GM21737 (cell line): ENCODE data around the gene CCDC97.
"Not testable (repeated sequence)": the region's sequence is repeated elsewhere in the genome, so short reads cannot be mapped to it uniquely, and the experiment has no call there.

Source experiments
- ATAC-seq: cut with Tn5 transposase; IDR thresholded peaks from one replicate; pipeline ENCODE4 v1.9.1; 2021; ENCODE audit warnings: mild to moderate bottlenecking, moderate library complexity; ENCODE audit not compliant: unreplicated experiment

The CCDC97 gene

GRCh38 chr19:41357746-41358145 lies 47.8 kb downstream of the CCDC97 start:
- ATAC-seq = no peak

DNA sequence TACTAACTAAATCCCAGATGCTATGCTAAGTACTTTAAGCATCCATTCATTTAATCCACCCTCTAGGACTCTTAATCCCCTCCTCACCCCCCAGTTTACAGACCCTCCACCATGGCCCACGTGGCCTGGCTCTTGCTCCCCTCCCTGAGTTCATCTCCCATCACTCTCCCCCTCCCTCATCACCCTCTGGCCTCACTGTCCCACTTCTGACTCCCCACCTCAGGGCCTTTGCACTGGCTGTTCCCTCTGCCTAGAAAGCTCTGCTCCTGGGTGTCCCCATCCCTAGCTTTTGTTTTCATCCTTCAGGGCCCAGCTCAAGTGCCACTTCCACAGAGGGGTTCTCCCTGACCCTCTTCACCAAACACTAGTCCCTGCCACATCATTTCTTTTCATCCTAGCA lies 49.8 kb downstream of the CCDC97 start:
- ATAC-seq = no peak

DNA sequence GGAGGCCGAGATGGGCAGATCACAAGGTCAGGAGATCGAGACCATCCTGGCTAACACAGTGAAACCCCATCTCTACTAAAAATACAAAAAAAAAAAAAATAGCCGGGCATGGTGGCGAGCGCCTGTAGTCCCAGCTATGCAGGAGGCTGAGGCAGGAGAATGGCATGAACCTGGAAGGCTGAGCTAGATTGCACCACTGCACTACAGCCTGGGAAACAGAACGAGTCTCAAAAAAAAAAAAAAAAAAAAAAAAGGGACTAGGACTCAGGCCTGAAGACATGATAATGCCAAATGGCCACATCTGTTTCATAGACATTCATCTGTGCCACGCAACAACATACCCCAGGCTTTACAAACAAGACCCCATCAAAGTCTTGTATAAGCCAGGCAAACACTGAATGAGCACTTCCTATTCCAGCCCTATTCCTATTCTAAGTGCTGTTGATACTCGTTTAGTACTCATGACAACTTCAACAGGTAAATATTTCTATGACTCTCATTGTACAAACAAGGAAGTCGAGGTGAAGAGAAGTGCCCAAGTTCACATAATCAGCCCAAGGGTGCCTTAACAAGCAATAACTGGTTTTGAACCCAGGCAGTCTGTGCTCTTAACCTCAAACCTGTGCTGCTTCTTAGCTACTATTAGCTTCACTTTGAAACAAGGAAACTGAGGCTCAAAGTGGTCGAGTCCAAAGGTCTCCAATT lies 52.3 kb downstream of the CCDC97 start:
- ATAC-seq = no peak

DNA sequence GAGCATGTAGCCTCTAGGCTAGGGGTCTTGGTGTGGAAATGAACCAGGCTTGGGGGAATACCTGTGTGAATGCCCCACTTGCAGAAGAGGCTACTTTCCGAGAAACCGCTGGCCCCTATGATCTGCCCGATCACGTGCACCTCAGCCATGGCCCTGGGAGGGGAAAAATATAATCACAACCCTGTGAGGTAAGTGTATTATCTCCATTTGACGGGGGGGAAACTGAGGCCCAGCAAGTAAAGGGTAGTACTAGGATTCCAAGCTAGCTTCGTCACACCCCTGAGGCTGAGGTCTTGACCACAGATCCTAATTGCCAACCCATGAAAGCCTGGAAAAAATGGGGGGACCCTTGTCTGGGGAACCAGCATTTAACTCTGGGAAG lies 53.4 kb downstream of the CCDC97 start:
- ATAC-seq = no peak

DNA sequence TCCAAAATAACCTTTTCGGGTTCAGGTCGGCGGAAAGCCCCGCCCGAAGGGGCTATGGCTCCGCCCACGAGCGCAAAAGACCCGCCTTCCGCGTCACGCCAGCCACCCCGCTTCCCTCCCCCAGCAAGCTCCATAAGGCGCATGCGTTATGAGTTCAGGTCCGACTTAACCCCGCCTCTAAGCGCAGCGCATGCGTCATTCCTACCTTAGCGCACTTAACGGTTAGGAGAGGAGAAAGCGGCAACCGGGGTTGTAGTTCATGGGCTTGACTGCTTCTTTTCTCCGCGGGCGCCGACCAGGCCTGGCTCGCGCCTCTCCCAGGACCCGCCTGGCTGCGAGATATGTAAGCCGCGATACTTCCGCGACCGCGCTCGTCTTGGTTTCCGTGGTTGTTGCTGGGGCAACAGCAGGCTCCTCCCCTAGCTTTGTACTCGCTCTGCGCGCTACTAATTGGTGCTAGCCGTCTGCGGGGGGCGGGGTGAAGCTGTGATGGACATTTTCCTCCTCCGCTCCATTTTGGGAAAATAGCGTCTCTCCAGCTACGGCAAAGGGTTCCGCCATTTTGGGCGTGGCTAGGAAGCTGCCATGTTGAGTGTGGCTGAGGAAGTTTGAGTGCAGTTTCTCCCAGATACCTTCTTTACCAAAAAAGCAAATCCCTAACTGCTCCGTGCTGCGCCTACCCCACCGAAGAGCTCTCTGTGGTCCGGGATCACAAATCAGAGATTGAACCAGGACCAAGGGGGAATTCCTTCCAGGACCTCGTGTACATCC lies 54.0 kb downstream of the CCDC97 start, which contains the start of gene B9D2:
B9D2 (minus strand) TSS at position 397 of the 771 bp plus-strand sequence. CDS start 630 bp downstream, outside the sequence.
- ATAC-seq = peak; percentile 74

GRCh38 chr19:41364524-41365391 lies 54.8 kb downstream of the CCDC97 start:
- no peak for ATAC-seq

- no peak for ATAC-seq
Measured at GRCh38 chr19:41366089-41366488, 56.1 kb downstream of the CCDC97 start.

GRCh38 chr19:41367848-41368301 lies 57.9 kb downstream of the CCDC97 start:
- no peak for ATAC-seq

DNA sequence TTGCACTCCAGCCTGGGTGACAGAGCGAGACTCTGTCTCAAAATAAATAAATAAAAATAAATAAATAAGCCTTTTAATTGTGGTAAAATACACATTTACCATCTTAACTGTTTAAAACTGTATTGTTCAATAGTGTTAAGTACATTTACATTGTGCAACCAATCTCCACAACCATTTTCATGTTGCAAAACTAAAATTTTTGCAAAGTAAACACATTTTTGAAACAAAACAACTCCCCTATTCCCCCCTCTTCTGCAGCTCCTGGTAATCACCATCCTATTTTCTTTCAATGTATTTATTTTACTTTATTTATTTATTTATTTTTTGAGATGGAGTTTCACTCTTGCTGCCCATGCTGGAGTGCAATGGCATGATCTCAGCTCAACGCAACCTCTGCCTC lies 59.8 kb downstream of the CCDC97 start:
- no peak for ATAC-seq

DNA sequence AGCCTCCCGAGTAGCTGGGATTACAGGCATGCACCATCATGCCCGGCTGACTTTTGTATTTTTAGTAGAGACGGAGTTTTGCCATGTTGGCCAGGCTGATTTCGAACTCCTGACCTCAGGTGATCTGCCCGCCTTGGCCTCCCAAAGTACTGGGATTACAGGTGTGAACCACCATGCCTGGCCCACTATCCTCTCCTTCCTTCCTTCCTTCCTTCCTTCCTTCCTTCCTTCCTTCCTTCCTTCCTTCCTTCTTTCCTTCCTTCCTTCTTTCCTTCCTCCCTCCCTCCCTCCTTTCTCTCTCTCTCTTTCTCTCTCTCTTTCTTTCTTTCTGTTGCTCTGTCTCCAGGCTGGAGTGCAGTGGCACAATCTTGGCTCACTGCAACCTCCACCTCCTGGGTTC lies 61.1 kb downstream of the CCDC97 start:
- ATAC-seq = not testable (repeated sequence)

- ATAC-seq = no peak
Measured at GRCh38 chr19:41371541-41371940, 61.6 kb downstream of the CCDC97 start.

DNA sequence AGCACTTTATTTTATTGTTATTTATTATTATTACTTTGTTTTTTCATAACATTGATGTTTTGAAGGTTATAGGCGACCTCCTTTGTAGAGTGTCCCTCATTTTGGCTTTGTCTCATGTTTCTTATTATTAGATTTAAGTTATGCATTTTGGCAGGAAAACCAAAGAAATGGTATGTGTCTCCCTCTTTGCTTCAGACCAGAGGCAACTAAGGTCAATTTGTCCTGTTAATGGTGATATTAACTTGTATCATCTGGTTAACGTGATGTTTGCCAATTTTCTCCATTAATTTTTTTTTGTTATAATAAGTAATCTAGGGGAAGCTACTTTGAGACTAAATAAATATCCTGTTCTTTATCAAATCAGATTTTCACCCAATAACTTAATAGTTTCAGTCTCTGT lies 62.5 kb downstream of the CCDC97 start:
- no peak for ATAC-seq

DNA sequence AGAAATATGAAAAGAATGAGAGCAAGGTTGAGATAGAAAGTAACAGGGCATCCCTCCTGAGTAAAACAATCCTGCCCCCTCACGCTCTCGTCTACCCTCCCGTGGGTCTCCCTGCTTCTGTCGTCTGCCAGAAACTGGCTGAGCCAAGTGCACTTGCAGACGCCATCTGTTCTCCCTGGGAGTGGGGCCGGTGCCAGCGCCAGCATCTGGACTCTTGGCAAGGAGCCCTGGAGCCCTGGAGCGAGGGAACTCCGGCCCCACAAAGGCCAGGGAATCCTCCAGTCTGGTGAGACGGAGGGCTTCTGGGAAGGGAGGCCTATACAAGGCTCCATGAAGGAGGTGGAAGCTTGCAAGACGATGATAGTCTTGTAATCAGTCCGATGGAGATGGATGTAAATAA lies 64.0 kb downstream of the CCDC97 start:
- ATAC-seq = no peak
